IPS DF 6.9 (cell line): ENCODE data around the gene PARP6.

ENCODE experiments used
- DNase-seq: peaks from one replicate; pipeline ENCODE4 v3.0.0-alpha.2; 2013; ENCODE audit warnings: low read depth, low spot score
- H3K27ac ChIP-seq: one replicate; pipeline ENCODE4 v1.5.1; 2013; ENCODE audit warnings: low read length, control low read depth
- H3K27me3 ChIP-seq: 2 replicates; pipeline ENCODE4 v1.6.1; 2013; ENCODE audit warnings: mild to moderate bottlenecking, low read length; ENCODE audit not compliant: control insufficient read depth, insufficient read depth
- H3K36me3 ChIP-seq: 2 replicates; pipeline ENCODE4 v1.6.1; 2013; ENCODE audit warnings: low read length; ENCODE audit not compliant: control insufficient read depth, insufficient read depth
- H3K4me1 ChIP-seq: 2 replicates; pipeline ENCODE4 v1.6.1; 2013; ENCODE audit warnings: low read length; ENCODE audit not compliant: control insufficient read depth, insufficient read depth
- H3K4me3 ChIP-seq: 2 replicates; pipeline ENCODE4 v1.5.1; 2013; ENCODE audit warnings: mild to moderate bottlenecking, low read length
- H3K9me3 ChIP-seq: 2 replicates; pipeline ENCODE4 v1.6.1; 2013; ENCODE audit warnings: low read length, inconsistent platforms; ENCODE audit not compliant: control insufficient read depth, insufficient read depth
- WGBS: extraction: QIAGEN DNeasy Blood & Tissue Kit; methylation state at CpG from one replicate; pipeline ENCODE4 v1.1.7; 2013; ENCODE audit warnings: mixed read lengths, missing lambda C conversion rate; ENCODE audit not compliant: insufficient read length, insufficient coverage; 5-methylcytosine and 5-hydroxymethylcytosine counted together

Gene PARP6

DNA sequence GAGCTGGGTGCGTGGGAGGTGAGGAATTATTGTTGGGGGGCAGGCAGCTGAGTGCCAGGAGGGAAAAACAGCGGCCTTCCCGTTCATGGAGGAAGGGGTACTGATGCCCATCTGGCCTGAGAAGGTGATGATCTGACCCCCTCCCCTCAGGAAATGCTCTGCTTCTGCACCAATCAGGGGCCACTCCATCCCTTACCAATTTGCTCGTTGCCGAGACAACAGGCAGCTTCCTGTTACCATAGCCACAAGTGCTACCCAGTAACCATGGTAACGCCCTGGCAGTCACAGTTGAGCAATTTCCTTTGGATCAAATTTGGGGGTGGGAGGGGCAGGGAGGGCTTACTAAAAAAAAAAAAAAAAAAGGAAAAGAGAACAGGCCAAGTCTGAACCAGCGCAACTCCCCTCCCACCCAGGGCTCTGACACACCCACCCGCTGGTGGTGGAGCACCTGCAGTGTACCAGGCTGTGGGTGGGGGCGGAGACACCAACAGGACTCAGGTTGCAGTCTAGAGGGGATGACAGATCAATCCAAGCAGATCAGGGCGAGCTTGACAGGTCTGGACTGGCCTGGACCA lies 33.9 kb upstream of the PARP6 start:
- DNase-seq: peak; percentile 18
- Histone ChIP-seq H3K9me3 (no peaks in the 10 kb centered on the region), H3K4me3 (no peak overlapping the region), H3K36me3 (no peaks in the 10 kb centered on the region), H3K4me1 (no peaks in the 10 kb centered on the region), H3K27ac (no peak overlapping the region), H3K27me3 (no peaks in the 10 kb centered on the region)
- no CpG with 5 or more reads among the region's 10 CpGs for WGBS

DNA sequence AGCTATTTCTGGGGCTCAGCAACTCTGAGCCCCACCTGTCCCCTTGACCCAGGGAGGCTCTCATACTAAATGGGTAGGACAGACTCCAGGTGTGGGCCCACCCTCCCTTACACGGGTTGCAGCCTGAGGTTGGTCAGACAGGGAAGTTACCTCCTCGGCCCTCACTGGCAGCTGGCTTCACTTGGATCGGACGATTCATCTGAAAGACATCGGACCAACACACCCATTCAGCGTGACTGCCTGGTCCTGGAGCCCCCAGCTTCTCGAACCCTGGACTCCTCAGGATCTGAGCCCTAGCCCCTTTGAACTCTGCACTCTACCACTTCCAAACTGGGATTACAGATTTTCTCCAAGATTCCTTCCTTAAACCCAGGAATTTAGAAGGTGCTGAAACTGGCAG lies 32.2 kb upstream of the PARP6 start:
- no peak for DNase-seq
- no CpG with 5 or more reads among the region's 7 CpGs for WGBS

DNA sequence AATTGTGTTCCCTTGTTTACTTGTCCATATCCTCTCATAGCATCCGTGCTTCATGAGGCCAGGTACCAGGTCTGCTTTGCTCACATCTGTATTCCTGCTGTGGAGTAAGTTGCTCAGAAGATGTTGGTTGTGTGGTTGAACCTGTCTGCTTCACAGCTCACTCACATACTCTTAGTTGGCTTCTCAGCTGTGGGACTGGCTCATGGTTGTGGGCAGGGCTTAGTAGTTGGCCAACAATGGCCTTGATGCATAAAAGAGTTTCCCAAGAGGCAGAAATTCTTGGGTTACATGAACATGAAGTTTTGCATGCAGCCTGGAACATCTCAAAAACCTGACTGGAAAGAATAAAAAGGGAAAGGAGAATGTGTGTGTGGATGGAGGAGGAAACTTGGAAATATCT lies 30.6 kb upstream of the PARP6 start:
- no peaks in the 10 kb centered on the region for H3K27me3 ChIP-seq
- no peaks in the 10 kb centered on the region for H3K4me1 ChIP-seq
- H3K9me3 ChIP-seq: no peaks in the 10 kb centered on the region
- no peak overlapping the region for H3K4me3 ChIP-seq
- WGBS: no CpG with 5 or more reads among the region's 1 CpG
- H3K27ac ChIP-seq: no peak overlapping the region
- DNase-seq: no peak
- H3K36me3 ChIP-seq: no peaks in the 10 kb centered on the region

More for the DNA sequence above, 32.2 kb upstream of the PARP6 start:
- no peak overlapping the region for H3K4me3 ChIP-seq
- no peak overlapping the region for H3K27ac ChIP-seq
- H3K27me3 ChIP-seq: no peaks in the 10 kb centered on the region
- H3K9me3 ChIP-seq: no peaks in the 10 kb centered on the region
- no peaks in the 10 kb centered on the region for H3K36me3 ChIP-seq
- no peaks in the 10 kb centered on the region for H3K4me1 ChIP-seq

DNA sequence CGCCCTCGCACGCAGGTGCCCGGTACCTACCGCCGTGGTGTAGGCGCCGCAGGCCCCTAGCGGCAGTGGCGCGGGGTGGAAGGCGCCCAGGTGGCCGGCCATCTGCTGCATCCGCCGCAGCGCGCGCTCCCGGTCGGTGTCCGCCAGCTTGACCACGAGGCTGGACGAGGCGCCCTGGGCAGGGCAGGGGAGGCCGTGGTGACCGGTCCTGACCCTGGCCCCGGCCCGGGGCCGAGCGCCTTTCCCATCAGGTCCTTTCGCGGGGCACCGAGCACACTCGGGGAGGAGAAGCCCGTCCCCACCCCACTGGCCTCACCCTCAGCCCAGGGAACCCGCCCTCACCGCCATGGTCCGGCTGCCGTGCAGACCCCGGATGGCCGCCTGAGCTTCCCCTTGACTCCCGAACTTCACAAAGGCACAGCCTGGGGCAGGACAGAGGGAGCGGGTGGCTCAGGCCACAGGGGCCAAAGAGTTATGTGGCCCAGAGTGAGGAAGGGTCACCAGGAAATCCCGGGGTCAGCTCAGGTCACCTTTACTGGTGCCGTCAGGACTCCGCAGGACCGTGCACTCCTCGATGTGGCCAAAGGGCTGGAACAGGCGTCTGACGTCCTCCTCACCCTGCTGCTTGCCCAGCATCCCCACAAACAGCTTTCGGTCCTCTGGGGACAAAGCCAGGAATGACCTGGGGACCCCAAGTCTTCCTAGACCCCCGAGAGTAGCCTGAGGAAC lies 17.4 kb upstream of the PARP6 start:
- no peak overlapping the region for H3K27ac ChIP-seq
- H3K4me3 ChIP-seq: no peak overlapping the region
- WGBS: no CpG with 5 or more reads among the region's 52 CpGs
- no peaks in the 10 kb centered on the region for H3K9me3 ChIP-seq
- no peak for DNase-seq
- no peaks in the 10 kb centered on the region for H3K27me3 ChIP-seq
- no peaks in the 10 kb centered on the region for H3K4me1 ChIP-seq
- H3K36me3 ChIP-seq: no peaks in the 10 kb centered on the region

DNA sequence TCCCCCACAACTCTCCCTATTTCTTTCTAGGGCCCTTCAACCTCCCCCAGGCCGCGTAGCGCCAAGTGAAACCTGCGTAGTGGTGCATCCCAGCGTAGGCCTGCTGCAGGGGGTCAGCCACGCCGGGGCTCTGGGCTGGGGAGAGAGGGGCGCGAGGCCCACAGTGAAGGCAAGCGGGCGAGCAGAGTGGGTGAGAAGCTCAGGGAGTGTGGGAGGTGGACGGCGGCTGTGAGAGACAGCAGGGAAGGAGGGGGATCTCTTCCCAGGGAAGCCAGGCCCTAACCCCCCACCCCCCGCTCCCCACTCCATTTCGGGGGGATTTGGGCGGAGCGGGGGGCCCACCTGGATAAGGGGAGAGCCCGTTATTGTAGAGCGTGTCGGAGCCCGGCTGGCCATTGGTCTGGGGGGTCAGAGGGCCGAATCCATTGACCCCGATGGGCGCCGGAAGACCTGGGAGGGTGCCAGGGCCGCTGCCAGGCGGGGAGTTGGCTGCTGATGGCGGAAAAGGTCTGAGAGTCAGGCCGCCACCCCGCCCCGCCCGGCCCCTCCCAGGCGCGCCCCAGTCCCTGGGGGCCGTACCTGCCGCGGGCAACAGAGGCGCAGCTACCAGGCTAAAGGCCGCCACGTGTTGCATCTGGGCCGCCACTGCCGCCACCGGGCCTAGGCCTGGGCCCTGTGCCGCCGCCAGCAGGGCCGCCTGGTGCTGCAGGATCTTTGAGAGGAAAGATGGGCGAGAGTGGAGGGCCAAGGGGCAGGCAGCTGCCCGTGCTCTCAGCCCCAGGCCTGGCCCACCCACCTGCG lies 16.6 kb upstream of the PARP6 start:
- Histone ChIP-seq H3K4me1 (no peaks in the 10 kb centered on the region), H3K9me3 (no peaks in the 10 kb centered on the region), H3K4me3 (no peak overlapping the region), H3K27ac (no peak overlapping the region), H3K36me3 (no peaks in the 10 kb centered on the region), H3K27me3 (no peaks in the 10 kb centered on the region)
- no CpG with 5 or more reads among the region's 49 CpGs for WGBS
- DNase-seq: no peak

DNA sequence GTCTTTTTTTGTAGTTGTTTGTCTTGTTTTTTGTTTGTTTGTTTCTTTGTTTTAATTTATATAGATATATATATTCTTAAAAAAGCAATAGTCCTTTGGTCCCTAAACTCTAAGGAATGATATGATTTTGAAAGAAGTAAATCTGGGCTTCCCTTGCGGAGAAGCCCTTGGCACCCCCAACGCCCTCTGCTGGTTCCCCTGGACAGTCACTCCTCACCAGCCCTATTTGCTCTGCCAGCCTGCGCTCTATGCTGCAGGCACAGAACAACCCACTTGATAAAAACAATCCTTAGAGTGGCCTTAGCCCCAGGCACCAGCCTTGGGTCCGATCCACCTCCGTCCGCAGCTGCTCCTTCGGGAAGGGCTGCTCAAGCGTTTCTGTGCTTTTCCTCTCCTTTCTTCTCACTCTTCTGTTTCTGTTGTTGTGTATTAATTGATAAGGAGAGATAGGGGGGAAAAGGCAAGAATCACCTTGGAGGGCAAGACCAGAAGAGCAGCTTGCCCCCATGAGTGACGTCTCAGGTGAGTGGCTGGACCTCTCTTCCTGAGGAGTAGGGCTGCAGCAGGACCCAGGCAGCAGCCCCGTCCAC lies 13.7 kb upstream of the PARP6 start:
- Histone ChIP-seq H3K4me1 (no peaks in the 10 kb centered on the region), H3K27me3 (no peaks in the 10 kb centered on the region), H3K9me3 (no peaks in the 10 kb centered on the region), H3K27ac (no peak overlapping the region), H3K4me3 (no peak overlapping the region), H3K36me3 (no peaks in the 10 kb centered on the region)
- DNase-seq: peak; percentile 27
- WGBS: no CpG with 5 or more reads among the region's 10 CpGs

DNA sequence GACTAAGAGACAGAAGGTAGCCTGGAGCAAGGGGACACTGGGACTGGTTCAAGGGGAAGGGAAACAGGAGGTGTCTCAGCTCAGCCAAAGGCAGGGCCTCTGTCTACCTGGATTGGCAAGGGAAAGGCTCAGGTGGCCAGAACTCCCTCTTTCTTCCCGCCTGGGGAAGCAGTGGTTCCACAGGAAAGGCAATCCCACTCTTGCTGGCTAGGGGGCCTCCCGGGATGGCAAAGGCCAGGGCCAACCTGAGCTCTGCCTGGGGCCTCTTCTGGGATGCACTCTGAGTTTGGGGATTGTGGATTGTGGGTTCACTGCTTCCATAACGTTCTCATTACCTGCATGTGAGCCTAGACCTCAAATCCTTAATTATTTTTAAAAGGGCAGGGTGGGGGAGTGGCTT lies 13.0 kb upstream of the PARP6 start:
- WGBS: no CpG with 5 or more reads among the region's 3 CpGs
- no peaks in the 10 kb centered on the region for H3K36me3 ChIP-seq
- no peak overlapping the region for H3K4me3 ChIP-seq
- no peak overlapping the region for H3K27ac ChIP-seq
- no peak for DNase-seq
- H3K9me3 ChIP-seq: no peaks in the 10 kb centered on the region
- H3K4me1 ChIP-seq: no peaks in the 10 kb centered on the region
- H3K27me3 ChIP-seq: no peaks in the 10 kb centered on the region

DNA sequence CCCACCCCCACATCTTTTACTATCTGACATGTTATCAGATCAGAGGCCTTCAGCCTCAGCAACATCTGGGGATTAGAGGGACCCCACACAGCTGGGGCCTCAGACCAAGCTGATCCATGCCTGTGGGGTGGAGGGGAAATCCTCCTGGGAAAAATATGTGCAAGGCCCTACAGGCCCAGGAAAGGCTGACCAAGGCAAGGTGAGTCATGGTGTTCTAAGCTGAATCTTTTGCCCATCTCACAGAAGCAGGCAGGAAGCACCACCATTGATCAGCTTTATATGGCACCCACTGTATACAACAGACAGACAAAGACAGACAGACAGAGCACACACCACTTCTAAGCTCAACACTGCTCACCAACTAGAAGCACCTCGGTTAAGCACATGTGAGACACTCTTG lies 12.4 kb upstream of the PARP6 start:
- Histone ChIP-seq H3K36me3 (no peaks in the 10 kb centered on the region), H3K27ac (no peak overlapping the region), H3K9me3 (no peaks in the 10 kb centered on the region), H3K4me3 (no peak overlapping the region), H3K27me3 (no peaks in the 10 kb centered on the region), H3K4me1 (no peaks in the 10 kb centered on the region)
- WGBS: no CpG with 5 or more reads among the region's 1 CpG
- no peak for DNase-seq

DNA sequence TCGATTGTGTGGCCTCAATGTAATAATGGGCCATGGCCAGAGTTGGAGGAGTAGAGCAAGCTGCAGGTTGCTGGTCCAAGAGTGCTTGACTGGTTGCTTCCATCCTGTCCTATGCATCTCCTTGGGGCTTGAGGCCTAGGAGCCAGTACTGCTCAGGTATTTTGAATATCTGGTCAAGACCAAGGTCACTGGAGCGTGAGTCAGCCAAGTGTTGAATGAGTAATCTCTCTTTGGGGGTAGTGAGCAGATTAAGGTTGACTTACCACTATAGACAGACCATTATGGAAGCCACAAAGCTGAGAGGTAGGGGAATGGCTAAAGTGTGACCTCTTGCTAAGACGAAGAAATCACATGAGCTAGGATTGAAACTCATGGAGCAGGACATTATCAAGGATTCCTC lies 9.4 kb upstream of the PARP6 start:
- Histone ChIP-seq H3K4me3 (no peak overlapping the region), H3K36me3 (no peaks in the 10 kb centered on the region), H3K4me1 (no peaks in the 10 kb centered on the region), H3K27me3 (no peaks in the 10 kb centered on the region), H3K27ac (no peak overlapping the region), H3K9me3 (no peaks in the 10 kb centered on the region)
- DNase-seq: no peak
- no CpG with 5 or more reads among the region's 3 CpGs for WGBS

DNA sequence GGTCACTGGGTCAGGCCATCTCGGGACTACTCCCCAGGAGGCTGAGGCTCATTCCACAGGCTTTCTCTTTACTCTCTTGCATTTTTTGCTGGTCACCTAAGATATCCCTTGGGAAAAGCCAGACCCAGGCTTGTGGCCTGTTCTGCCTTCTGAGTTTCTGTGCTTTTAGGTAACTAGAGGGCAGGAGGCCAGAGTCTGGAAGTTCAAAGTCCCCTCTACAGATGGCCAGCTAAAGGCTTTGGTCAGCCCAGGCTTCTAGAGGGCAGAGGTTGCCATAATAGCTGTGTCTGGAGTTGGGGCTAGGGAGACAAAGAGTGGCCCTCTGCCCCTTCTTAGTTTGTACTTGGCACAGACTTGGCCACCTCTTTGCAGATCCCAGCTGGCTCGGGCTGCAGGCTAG lies 8.4 kb upstream of the PARP6 start:
- no peaks in the 10 kb centered on the region for H3K9me3 ChIP-seq
- no peaks in the 10 kb centered on the region for H3K36me3 ChIP-seq
- H3K27ac ChIP-seq: no peak overlapping the region
- no peak for DNase-seq
- H3K4me3 ChIP-seq: no peak overlapping the region
- WGBS: no CpG with 5 or more reads among the region's 2 CpGs
- no peaks in the 10 kb centered on the region for H3K27me3 ChIP-seq
- no peaks in the 10 kb centered on the region for H3K4me1 ChIP-seq
